Measurements from ENCODE around the gene GSS. TPM values are rescaled to one million over a fixed set of nuclear protein-coding genes. Genes with fewer than 3 reads are reported as not detected.

Gene GSS
- total and polyA plus RNA-seq, 2 of the 8 experiments (the other 6 are each of a cell fraction or from before 2014, with no cell fraction given): 34.6 to 43.2 TPM

DNA sequence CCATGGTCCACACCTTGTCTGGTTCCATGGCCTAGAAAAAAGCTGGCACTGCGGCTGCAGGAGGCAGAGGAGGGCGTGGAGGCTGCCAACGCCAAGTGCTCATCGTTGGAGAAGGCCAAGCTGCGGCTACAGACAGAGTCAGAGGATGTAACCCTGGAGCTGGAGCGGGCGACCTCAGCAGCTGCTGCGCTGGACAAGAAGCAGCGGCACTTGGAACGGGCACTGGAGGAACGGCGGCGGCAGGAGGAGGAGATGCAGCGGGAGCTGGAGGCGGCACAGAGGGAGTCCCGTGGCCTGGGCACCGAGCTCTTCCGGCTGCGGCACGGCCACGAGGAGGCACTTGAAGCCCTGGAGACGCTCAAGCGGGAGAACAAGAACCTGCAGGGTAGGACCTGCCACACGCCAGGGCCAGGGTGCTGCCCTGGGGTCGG is 43.4 kb upstream of the GSS start:
- Histone ChIP-seq H3K4ac (replicated peaks; ENCODE audit: insufficient read length, low read depth, low read length) (no peak overlapping the region), H3K4me2 (ENCODE audit: insufficient read depth in 1 of 2, low read depth in 2 of 2, low read length in 2 of 2) (no peak overlapping the region), H2BK5ac (ENCODE audit: low read depth, low read length) (peak overlapping the region; percentile 24; the same call in 1 of the 2 replicates), H4K91ac (replicated peaks; ENCODE audit: insufficient read length, low read length) (no peak overlapping the region), H3K27me3 (replicated peaks in 1 of 4; ENCODE audit: control insufficient read depth in 3 of 4, extremely low read depth in 1 of 4, insufficient read depth in 3 of 4, low read length in 3 of 4) (no peaks in the 10 kb centered on the region), H3K79me2 (ENCODE audit: control insufficient read depth in 1 of 2, insufficient read depth in 2 of 2, low read length in 2 of 2) (no peaks in the 10 kb centered on the region), H3K18ac (ENCODE audit: extremely low read depth, low read length) (no peak overlapping the region), H3K27ac (ENCODE audit: low read depth, low read length) (no peak overlapping the region), H3K9me3 (ENCODE audit: insufficient read depth in 2 of 2, low read depth in 1 of 2, low read length in 1 of 2) (no peaks in the 10 kb centered on the region), H3K4me1 (replicated peaks in 1 of 4; ENCODE audit: control insufficient read depth in 3 of 4, insufficient read depth in 4 of 4, low read length in 3 of 4) (peaks cover 0 to 2% (median 0%) of the 10 kb centered on the region in 4 experiments; a peak in 2 of 7 replicates), H2BK12ac (ENCODE audit: low read depth, low read length) (no peak overlapping the region), H4K20me1 (replicated peaks in 1 of 2; ENCODE audit: control insufficient read depth in 1 of 2, insufficient read depth in 2 of 2, low read length in 2 of 2) (peaks cover 6 to 9% of the 10 kb centered on the region in 2 experiments), H3K14ac (ENCODE audit: insufficient read length) (no peak overlapping the region), H4K8ac (ENCODE audit: extremely low read depth, insufficient read depth, low read length) (no peak overlapping the region), H2AFZ (ENCODE audit: low read length) (no peak overlapping the region), H3K4me3 (ENCODE audit: extremely low read depth in 1 of 4, insufficient read depth in 2 of 4, low read depth in 3 of 4, low read length in 4 of 4) (no peak overlapping the region), H3K23me2 (ENCODE audit: low read depth, low read length) (no peaks in the 10 kb centered on the region; the same call in 1 of the 2 replicates), H2BK120ac (replicated peaks; ENCODE audit: low read depth, low read length) (no peak overlapping the region), H2AK5ac (ENCODE audit: low read depth, low read length) (no peak overlapping the region), H3K79me1 (ENCODE audit: low read depth, low read length) (no peaks in the 10 kb centered on the region), H2BK20ac (ENCODE audit: low read length) (no peak overlapping the region), H4K5ac (ENCODE audit: insufficient read length, low read depth, low read length) (no peak overlapping the region), H3K56ac (replicated peaks; ENCODE audit: insufficient read length, low read depth, low read length) (no peak overlapping the region), H3K36me3 (ENCODE audit: control insufficient read depth in 2 of 4, insufficient read depth in 4 of 4, low read length in 3 of 4) (peaks cover 4 to 28% (median 21%) of the 10 kb centered on the region in 4 experiments; a peak in 5 of 8 replicates), H3K23ac (ENCODE audit: insufficient read length) (no peak overlapping the region), H3K9ac (replicated peaks in 1 of 4; ENCODE audit: extremely low read depth in 1 of 4, low read depth in 3 of 4, low read length in 3 of 4) (no peak overlapping the region), H2BK15ac (ENCODE audit: low read length) (no peak overlapping the region)
- DNase-seq (ENCODE audit: low read depth in 1 of 2, low spot score in 2 of 2) (no peak), FAIRE-seq (no peak)
- TF ChIP-seq POU5F1 (IDR thresholded peaks at IDR 0.05; ENCODE audit: low read depth, low read length): no peak
- TF ChIP-seq KDM4A (IDR thresholded peaks at IDR 0.05; ENCODE audit: low read depth, low read length, severe bottlenecking): no peak
- TF ChIP-seq RBBP5 (IDR thresholded peaks at IDR 0.05; ENCODE audit: borderline replicate concordance, low read depth, low read length): no peak
- TF ChIP-seq USF2 (IDR thresholded peaks at IDR 0.05; ENCODE audit: low read length): no peak
- TF ChIP-seq CBX5 (IDR thresholded peaks at IDR 0.05; ENCODE audit: low read depth, low read length): no peak
- no peak for TF ChIP-seq POLR2AphosphoS5 (IDR thresholded peaks at IDR 0.05; ENCODE audit: low read depth, low read length)
- no peak for TF ChIP-seq SP2 (IDR thresholded peaks at IDR 0.05; ENCODE audit: low read length)
- no peak for TF ChIP-seq FOSL1 (IDR thresholded peaks at IDR 0.05; ENCODE audit: insufficient read depth, low read depth, low read length)
- ChIA-PET CTCF (ENCODE audit: partially characterized antibody) (interaction anchor here (0.8 to 4.7 kb wide), 17 partner anchors 10 to 169 kb away, joined by 3 to 64 read pairs (median 4); partner anchors contain the start of genes ACSS2 and GGT7), POLR2A (ENCODE audit: partially characterized antibody) (interaction anchor here (1.1 to 1.7 kb wide), 5 partner anchors 11 to 64 kb away, joined by 3 to 4 read pairs (median 4); partner anchors contain the start of genes GSS and MYH7B)
- 94% methylated on average over 25 of the region's 25 CpGs; no CpG with 5 or more reads in 1 of the 2 experiments for whole genome bisulfite sequencing, 2 experiments (ENCODE audit: extremely low coverage in 1 of 2, insufficient coverage in 1 of 2, insufficient read length in 1 of 2, insufficient replicate concordance in 2 of 2, low coverage in 1 of 2, low lambda C conversion rate in 2 of 2, missing lambda C conversion rate in 1 of 2)

Measured in H1 (cell line).